IMR-90 (cell line): ENCODE data around the gene COL4A3. TPM values are rescaled to one million over a fixed set of nuclear protein-coding genes. Genes with fewer than 3 reads are reported as not detected.

Source experiments
- ATAC-seq: fragments of 200-7000 bp; cut with Tn5 transposase; 2 replicates; pipeline ENCODE4 v1.9.1; 2020; ENCODE audit warnings: low read depth, mild to moderate bottlenecking, moderate library complexity
- BruUV-seq: library from RNA; stranded (reverse); fragments of 400-500 nt; replicated peaks from 2 replicates; lab custom pipeline; 2021; lab: Mats Ljungman, UMichigan
- CTCF ChIA-PET: fragments of 300-600 bp; formaldehyde crosslinking; extraction: SDS; loops from one replicate; lab custom pipeline; 2021; ENCODE audit warnings: antibody characterized with exemption; lab: Yijun Ruan, JAX
- POLR2A ChIA-PET: fragments of 300-600 bp; sonication (Branson Sonifier 250); formaldehyde crosslinking; loops from one replicate; lab custom pipeline; 2022; ENCODE audit warnings: antibody characterized with exemption; ENCODE audit not compliant: unreplicated experiment; lab: Charles Lee
- DNase-seq: peaks from one replicate; pipeline ENCODE4 v3.0.0; 2013
- H2AFZ ChIP-seq: replicated peaks from 2 replicates; pipeline ENCODE3; 2013; ENCODE audit warnings: low read length, mild to moderate bottlenecking; ENCODE audit not compliant: poor library complexity
- H2AK5ac ChIP-seq: 2 replicates; pipeline ENCODE4 v1.6.1; 2013; ENCODE audit warnings: low read depth, low read length, inconsistent platforms
- H2AK9ac ChIP-seq: replicated peaks from 2 replicates; pipeline ENCODE3; 2013; ENCODE audit warnings: mild to moderate bottlenecking, low read depth, low read length, moderate library complexity; ENCODE audit not compliant: poor library complexity
- H2BK120ac ChIP-seq: 2 replicates; pipeline ENCODE4 v1.6.1; 2013; ENCODE audit warnings: low read depth, low read length, inconsistent platforms
- H2BK15ac ChIP-seq: 3 replicates; pipeline ENCODE4 v1.6.1; 2013; ENCODE audit warnings: low read depth, low read length, inconsistent platforms
- H2BK20ac ChIP-seq: 2 replicates; pipeline ENCODE4 v1.6.1; 2013; ENCODE audit warnings: low read depth, mild to moderate bottlenecking, inconsistent platforms, low read length, moderate library complexity
- H2BK5ac ChIP-seq: 2 replicates; pipeline ENCODE4 v1.6.1; 2013; ENCODE audit warnings: mild to moderate bottlenecking, low read depth, low read length, inconsistent platforms; ENCODE audit not compliant: poor library complexity, severe bottlenecking
- H3K14ac ChIP-seq: replicated peaks from 2 replicates; pipeline ENCODE4 v1.6.1; 2013; ENCODE audit warnings: low read depth, low read length, inconsistent platforms
- H3K18ac ChIP-seq: 2 replicates; pipeline ENCODE4 v1.6.1; 2013; ENCODE audit warnings: low read depth, low read length, control low read depth
- H3K23ac ChIP-seq: 2 replicates; pipeline ENCODE4 v1.6.1; 2013; ENCODE audit warnings: low read depth, low read length, inconsistent platforms
- H3K27ac ChIP-seq: 2 replicates; pipeline ENCODE4 v1.5.1; 2013; ENCODE audit warnings: mild to moderate bottlenecking, control low read depth, low read length; ENCODE audit not compliant: insufficient read depth
- H3K27me3 ChIP-seq: 2 replicates; pipeline ENCODE4 v1.6.1; 2013; ENCODE audit warnings: low read length; ENCODE audit not compliant: control insufficient read depth, insufficient read depth
- H3K36me3 ChIP-seq: 2 replicates; pipeline ENCODE4 v1.6.1; 2013; ENCODE audit warnings: low read length, mixed read lengths; ENCODE audit not compliant: control insufficient read depth, insufficient read depth
- H3K4ac ChIP-seq: 2 replicates; pipeline ENCODE4 v1.6.1; 2013; ENCODE audit warnings: low read depth, low read length, inconsistent platforms
- H3K4me1 ChIP-seq: 2 replicates; pipeline ENCODE4 v1.6.1; 2013; ENCODE audit warnings: low read length, mixed read lengths; ENCODE audit not compliant: control insufficient read depth, insufficient read depth
- H3K4me2 ChIP-seq: 2 replicates; pipeline ENCODE4 v1.6.1; 2013; ENCODE audit warnings: low read depth, mild to moderate bottlenecking, control low read depth, low read length, moderate library complexity
- H3K4me3 ChIP-seq: 2 replicates; pipeline ENCODE4 v1.5.1; 2013; ENCODE audit warnings: low read depth, mild to moderate bottlenecking, control low read depth, low read length, moderate library complexity; ENCODE audit not compliant: insufficient read depth
- H3K56ac ChIP-seq: 2 replicates; pipeline ENCODE4 v1.6.1; 2013; ENCODE audit warnings: low read length, inconsistent platforms; ENCODE audit not compliant: insufficient read depth; ENCODE audit errors: extremely low read depth
- H3K79me1 ChIP-seq, 2 experiments: 2 replicates each; pipeline ENCODE4 v1.6.1; 2013; ENCODE audit warnings: low read length in 2 of 2, inconsistent platforms in 1 of 2, low read depth in 1 of 2
- H3K9ac ChIP-seq: 2 replicates; pipeline ENCODE4 v1.6.1; 2013; ENCODE audit warnings: low read depth, low read length, control low read depth
- H3K9me1 ChIP-seq: 2 replicates; pipeline ENCODE4 v1.6.1; 2013; ENCODE audit warnings: low read length, inconsistent platforms; ENCODE audit not compliant: insufficient read depth
- H3K9me3 ChIP-seq: 2 replicates; pipeline ENCODE4 v1.6.1; 2013; ENCODE audit warnings: low read length; ENCODE audit not compliant: control insufficient read depth, insufficient read depth
- H4K20me1 ChIP-seq: 2 replicates; pipeline ENCODE4 v1.6.1; 2013; ENCODE audit warnings: low read length, inconsistent platforms; ENCODE audit not compliant: insufficient read depth
- H4K5ac ChIP-seq: 2 replicates; pipeline ENCODE4 v1.6.1; 2013; ENCODE audit warnings: mild to moderate bottlenecking, low read depth, low read length, control low read depth
- H4K8ac ChIP-seq, 2 experiments: 2 replicates each; pipeline ENCODE4 v1.6.1; 2013; ENCODE audit warnings: low read depth in 2 of 2, low read length in 2 of 2, control low read depth in 1 of 2, inconsistent platforms in 1 of 2
- H4K91ac ChIP-seq: 2 replicates; pipeline ENCODE4 v1.6.1; 2013; ENCODE audit warnings: low read depth, low read length, inconsistent platforms; ENCODE audit not compliant: insufficient read depth
- CEBPB ChIP-seq: IDR thresholded peaks from 2 replicates; pipeline ENCODE4 v1.6.1; 2012; ENCODE audit warnings: low read depth, low read length, improper control_type of control experiment
- NFE2L2 ChIP-seq: fragments of 150-350 bp; IDR thresholded peaks from 2 replicates; pipeline ENCODE4 v1.6.1; 2016; ENCODE audit warnings: low read depth, mild to moderate bottlenecking, low read length
- WGBS, 2 experiments: methylation state at CpG; one replicate each; pipeline versions ENCODE4 v1.1.5 to v1.1.7; 2013; ENCODE audit warnings: missing lambda C conversion rate in 2 of 2; ENCODE audit not compliant: insufficient read length in 1 of 2; ENCODE audit errors: extremely low coverage in 2 of 2; 5-methylcytosine and 5-hydroxymethylcytosine counted together
- dilution Hi-C: fragments of 300-500 bp; cut with HindIII; formaldehyde crosslinking; loops from one replicate; pipeline ENCODE4 v1.14.3; 2018; ENCODE audit warnings: low sequenced_read_pairs; ENCODE audit not compliant: unreplicated experiment
- in situ Hi-C: fragments of 300-500 bp; cut with MboI; formaldehyde crosslinking; loops from 3 replicates; pipeline ENCODE4 v1.14.3; 2019; ENCODE audit warnings: low sequenced_read_pairs, inconsistent platforms, mixed read lengths
- intact Hi-C: fragments of 100-400 bp; cut with micrococcal nuclease; formaldehyde crosslinking; loops from 2 replicates; pipeline ENCODE4 v1.10.0; 2022
- polyA plus RNA-seq, 3 experiments: library from polyadenylated mRNA; depleted of rRNA; stranded (reverse); fragments of >200 nt; gene quantifications; 2 replicates each; pipeline ENCODE4 v1.2.3, GENCODE V29; 2012; ENCODE audit warnings: low replicate concordance in 1 of 3
- total RNA-seq: library from RNA; depleted of rRNA; stranded (reverse); fragments of >200 nt; gene quantifications from 2 replicates; pipeline ENCODE4 v1.2.3, GENCODE V29; 2012

COL4A3 gene
- total and polyA plus RNA-seq, 2 of the 4 experiments (the other 2 are of a cell fraction): not detected

- no peak overlapping the region for H2BK120ac ChIP-seq
- H2BK20ac ChIP-seq: no peak overlapping the region
- no peaks in the 10 kb centered on the region for H3K9me1 ChIP-seq
- DNase-seq: no peak
- no peak overlapping the region for H3K4ac ChIP-seq
- no peak overlapping the region for H2AFZ ChIP-seq
- no peak overlapping the region for H2BK5ac ChIP-seq
- no peak overlapping the region for H3K4me2 ChIP-seq
- H3K27ac ChIP-seq: no peak overlapping the region
- H3K36me3 ChIP-seq: no peaks in the 10 kb centered on the region
- no peaks in the 10 kb centered on the region; the same call in none of the 2 replicates for H3K27me3 ChIP-seq
- H3K9me3 ChIP-seq: no peaks in the 10 kb centered on the region
- H3K56ac ChIP-seq: no peak overlapping the region
- ChIA-PET POLR2A (interaction anchor here (0.6 kb wide), 2 partner anchors 10 to 751 kb away, joined by 4 to 5 read pairs; no protein-coding TSS in a partner anchor), CTCF (no interaction called here)
- H3K4me3 ChIP-seq: no peak overlapping the region
- H2AK5ac ChIP-seq: no peak overlapping the region
- H4K5ac ChIP-seq: no peak overlapping the region
- H3K79me1 ChIP-seq: no peaks in the 10 kb centered on the region
- no peaks in the 10 kb centered on the region for H4K20me1 ChIP-seq
- dilution Hi-C loops (no loop called here), intact Hi-C loops (no loop called here), in situ Hi-C loops (no loop called here)
- H3K4me1 ChIP-seq: no peaks in the 10 kb centered on the region
- no peak overlapping the region for H2AK9ac ChIP-seq
- no CpG with 5 or more reads among the region's 2 CpGs for WGBS, 2 experiments
- H4K91ac ChIP-seq: no peak overlapping the region
- no peak for ATAC-seq
- no peak overlapping the region for H3K18ac ChIP-seq
- no peak overlapping the region for H3K14ac ChIP-seq
- no TSS peak for BruUV-seq
- H3K9ac ChIP-seq: no peak overlapping the region
- H4K8ac ChIP-seq: no peak overlapping the region
- no peak overlapping the region for H2BK15ac ChIP-seq
- H3K23ac ChIP-seq: no peak overlapping the region
- TF ChIP-seq CEBPB (no peak), NFE2L2 (no peak)
These were observed 14.0 kb upstream of the COL4A3 start for GRCh38 chr2:227150222-227150936.
